GM10248 (cell line): ENCODE data around the gene CHST6.
"Not testable (repeated sequence)": the region's sequence is repeated elsewhere in the genome, so short reads cannot be mapped to it uniquely, and the experiment has no call there.

ENCODE experiments used
- CTCF ChIA-PET: fragments of 300-600 bp; sonication (Branson Sonifier 250); formaldehyde crosslinking; extraction: SDS; loops from one replicate; lab custom pipeline; 2021; ENCODE audit warnings: antibody characterized with exemption; lab: Yijun Ruan, JAX
- POLR2A ChIA-PET: fragments of 350-650 bp; sonication (Branson Sonifier 250); formaldehyde crosslinking; extraction: SDS; loops from one replicate; lab custom pipeline; 2020; ENCODE audit warnings: antibody characterized with exemption; lab: Yijun Ruan, JAX
- DNase-seq: peaks from one replicate; pipeline ENCODE4 v3.0.0; 2012; ENCODE audit errors: extremely low spot score
- TF ChIP-seq, protein P1 (sequence below): IDR thresholded peaks from 2 replicates; pipeline ENCODE4 v1.5.1; 2012; ENCODE audit warnings: mild to moderate bottlenecking, low read depth; ENCODE audit errors: extremely low read depth, missing control alignments, control extremely low read depth

CHST6 gene

DNA sequence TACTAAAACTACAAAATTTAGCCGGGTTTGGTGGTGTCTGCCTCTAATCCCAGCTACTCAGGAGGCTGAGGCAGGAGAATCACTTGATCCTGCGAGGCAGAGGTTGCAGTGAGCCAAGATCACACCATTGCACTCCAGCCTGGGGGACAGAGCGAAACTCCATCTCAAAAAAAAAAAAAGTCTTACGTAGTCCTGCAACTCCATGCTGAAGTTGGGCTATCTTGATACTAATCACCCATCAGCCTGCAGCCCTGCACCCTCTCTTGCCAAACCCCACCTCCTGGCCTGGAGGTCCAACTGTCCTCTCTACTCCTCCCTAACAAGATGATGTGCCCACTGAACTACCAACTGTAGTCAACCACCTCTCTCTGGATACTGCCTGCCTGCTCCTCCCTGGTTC is 35.5 kb downstream of the CHST6 start:
- ChIA-PET POLR2A (interaction anchor here (1.3 kb wide), 1 partner anchor 26 kb away, joined by 4 read pairs; the partner anchor contains the start of gene CFDP1), CTCF (no interaction called here)
- no peak for DNase-seq

DNA sequence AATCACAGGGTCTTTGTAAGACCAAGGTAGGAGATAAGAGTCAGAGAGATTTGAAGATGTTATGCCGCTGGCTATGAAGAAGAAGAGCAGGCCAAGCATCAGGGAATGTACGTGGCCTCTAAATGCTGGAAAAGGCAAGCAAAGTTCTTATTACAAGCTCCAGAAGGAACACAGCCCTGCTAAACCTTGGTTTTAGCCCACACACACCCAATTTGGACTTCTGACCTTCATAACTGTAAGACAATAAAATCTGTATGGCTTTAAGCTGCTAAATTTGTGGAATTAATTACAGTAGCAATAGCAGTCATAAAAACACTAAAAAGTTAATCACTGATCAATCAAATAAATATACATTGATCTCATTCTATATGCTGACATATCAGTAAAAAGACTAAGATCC is 36.8 kb downstream of the CHST6 start:
- no peak for DNase-seq
- POLR2A ChIA-PET, result interaction anchor here (1.3 kb wide), 1 partner anchor 25 kb away, joined by 4 read pairs; the partner anchor contains the start of gene CFDP1
- TF ChIP-seq, protein P1, sequence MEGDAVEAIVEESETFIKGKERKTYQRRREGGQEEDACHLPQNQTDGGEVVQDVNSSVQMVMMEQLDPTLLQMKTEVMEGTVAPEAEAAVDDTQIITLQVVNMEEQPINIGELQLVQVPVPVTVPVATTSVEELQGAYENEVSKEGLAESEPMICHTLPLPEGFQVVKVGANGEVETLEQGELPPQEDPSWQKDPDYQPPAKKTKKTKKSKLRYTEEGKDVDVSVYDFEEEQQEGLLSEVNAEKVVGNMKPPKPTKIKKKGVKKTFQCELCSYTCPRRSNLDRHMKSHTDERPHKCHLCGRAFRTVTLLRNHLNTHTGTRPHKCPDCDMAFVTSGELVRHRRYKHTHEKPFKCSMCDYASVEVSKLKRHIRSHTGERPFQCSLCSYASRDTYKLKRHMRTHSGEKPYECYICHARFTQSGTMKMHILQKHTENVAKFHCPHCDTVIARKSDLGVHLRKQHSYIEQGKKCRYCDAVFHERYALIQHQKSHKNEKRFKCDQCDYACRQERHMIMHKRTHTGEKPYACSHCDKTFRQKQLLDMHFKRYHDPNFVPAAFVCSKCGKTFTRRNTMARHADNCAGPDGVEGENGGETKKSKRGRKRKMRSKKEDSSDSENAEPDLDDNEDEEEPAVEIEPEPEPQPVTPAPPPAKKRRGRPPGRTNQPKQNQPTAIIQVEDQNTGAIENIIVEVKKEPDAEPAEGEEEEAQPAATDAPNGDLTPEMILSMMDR, result no peak
- CTCF ChIA-PET, result interaction anchor here (1.0 to 1.7 kb wide), 3 partner anchors 12 to 59 kb away, joined by 3 to 6 read pairs (median 4); no protein-coding TSS in a partner anchor

More for the DNA sequence above, 35.5 kb downstream of the CHST6 start:
- TF ChIP-seq, protein P1, result no peak

DNA sequence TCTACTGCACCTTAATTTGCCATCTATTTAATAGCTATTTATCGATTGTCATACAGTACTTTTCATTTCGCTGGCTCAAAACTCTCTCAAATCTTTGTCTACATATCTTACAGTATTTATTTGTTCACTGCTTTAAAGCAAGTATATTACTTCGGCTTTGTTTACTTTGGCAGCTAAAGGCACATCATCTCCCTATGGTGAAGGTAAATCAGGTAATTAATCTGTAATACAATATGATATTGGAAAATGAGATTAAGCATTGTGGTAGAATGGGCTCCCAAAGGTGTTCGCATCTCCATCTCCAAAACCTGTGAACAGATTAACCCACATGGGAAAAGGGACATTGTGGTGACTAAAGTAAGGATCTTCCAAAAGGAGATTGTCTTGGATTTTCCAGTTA is 37.2 kb downstream of the CHST6 start:
- no peak for DNase-seq
- TF ChIP-seq, protein P1, result no peak
- CTCF ChIA-PET, result interaction anchor here (0.7 to 2.2 kb wide), 7 partner anchors 12 to 259 kb away, joined by 3 to 10 read pairs (median 4); no protein-coding TSS in a partner anchor
- POLR2A ChIA-PET, result no interaction called here

DNA sequence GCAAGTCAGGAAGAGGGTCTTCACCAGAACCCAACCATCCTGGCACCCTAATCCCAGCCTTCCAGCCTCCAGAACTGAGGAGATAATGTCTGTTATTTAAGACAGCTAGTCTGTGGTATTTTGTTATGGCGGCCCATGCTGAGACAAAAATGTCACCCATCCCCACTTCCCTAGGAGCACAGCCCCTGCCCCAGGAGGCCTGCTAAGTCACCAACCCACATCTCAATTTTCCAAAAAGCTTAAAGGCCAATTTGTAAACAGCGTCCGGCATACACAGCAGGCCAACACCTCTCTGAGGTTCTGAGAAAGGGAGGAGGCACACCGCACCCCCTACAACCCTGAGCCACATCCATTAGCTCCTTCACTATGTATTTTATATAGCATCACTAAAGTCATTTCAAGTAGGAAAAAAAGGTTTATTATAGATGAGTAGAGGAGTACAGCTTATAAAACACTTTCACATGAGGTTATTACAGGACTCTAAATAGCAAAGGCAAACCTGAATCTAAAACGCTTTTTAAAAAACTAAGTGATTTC is 37.7 kb downstream of the CHST6 start:
- POLR2A ChIA-PET, result no interaction called here
- CTCF ChIA-PET, result interaction anchor here (0.7 to 2.2 kb wide), 6 partner anchors 11 to 258 kb away, joined by 3 to 10 read pairs (median 4); no protein-coding TSS in a partner anchor
- DNase-seq, result no peak
- TF ChIP-seq, protein P1, result no peak

DNA sequence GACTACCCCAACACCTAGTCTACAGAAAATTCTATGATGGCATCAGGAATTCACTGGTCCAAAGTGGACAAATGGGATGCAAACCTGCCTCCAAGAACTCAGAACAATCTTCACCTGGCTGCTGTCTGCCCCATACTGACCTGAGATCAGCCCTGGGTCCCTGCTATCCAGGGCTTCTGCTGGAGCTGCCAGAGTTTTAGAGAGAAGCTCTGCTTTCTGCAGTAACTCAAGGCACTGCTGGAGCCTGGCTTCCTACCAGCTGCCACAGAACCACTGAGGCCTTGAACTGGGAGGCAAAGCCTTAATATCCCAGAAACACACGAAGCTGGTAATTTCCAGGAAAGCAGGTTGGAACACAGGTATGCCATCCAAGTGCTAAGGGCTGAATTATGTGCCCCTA is 38.3 kb downstream of the CHST6 start:
- DNase-seq, result no peak
- TF ChIP-seq, protein P1, result no peak
- ChIA-PET POLR2A (interaction anchor here (0.6 kb wide), 1 partner anchor 158 kb away, joined by 4 read pairs; no protein-coding TSS in a partner anchor), CTCF (interaction anchor here (0.7 to 2.2 kb wide), 7 partner anchors 9 to 307 kb away, joined by 3 to 12 read pairs (median 4); no protein-coding TSS in a partner anchor)

DNA sequence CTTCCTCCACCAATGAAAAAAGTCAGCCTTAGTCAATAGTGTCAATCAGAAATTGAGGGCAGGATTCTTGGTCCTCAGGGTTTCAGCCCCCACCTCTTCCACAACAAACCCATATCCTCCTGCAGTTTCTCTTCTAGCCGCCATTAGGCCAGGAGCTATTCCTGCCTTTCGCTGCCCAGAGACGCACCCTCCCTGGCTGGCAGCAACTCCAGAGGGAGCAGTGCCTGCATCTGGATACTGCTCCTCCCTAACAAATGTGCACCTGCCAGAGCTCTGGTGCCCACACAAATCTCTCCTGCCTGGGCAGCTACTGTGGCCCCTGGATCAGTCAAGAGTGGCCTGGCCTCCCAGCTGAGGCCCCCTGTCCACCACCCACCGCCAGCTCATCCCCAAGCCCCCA is 38.8 kb downstream of the CHST6 start:
- DNase-seq, result not testable (repeated sequence)
- POLR2A ChIA-PET, result interaction anchor here (0.6 kb wide), 1 partner anchor 159 kb away, joined by 4 read pairs; no protein-coding TSS in a partner anchor
- CTCF ChIA-PET, result interaction anchor here (0.7 to 2.2 kb wide), 5 partner anchors 9 to 308 kb away, joined by 3 to 12 read pairs (median 3); no protein-coding TSS in a partner anchor

DNA sequence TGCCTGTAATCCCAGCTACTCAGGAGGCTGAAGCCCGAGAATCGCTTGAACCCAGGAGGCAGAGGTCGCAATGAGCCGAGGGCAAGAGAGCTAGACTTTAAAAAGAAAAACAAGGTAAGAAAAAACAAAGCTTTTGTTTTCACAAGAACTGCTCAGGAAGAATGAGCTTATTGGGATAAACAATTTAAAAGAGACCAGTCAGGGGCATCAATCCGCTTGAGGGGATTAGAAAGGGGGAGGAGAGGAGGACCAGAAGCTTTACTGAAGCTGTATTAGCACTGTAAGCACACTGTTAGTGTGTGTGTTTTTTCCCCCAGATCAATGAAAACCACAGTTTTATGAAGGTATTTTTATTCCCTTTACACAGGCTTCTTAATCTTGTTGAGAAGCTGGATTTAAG is 39.6 kb downstream of the CHST6 start:
- TF ChIP-seq, protein P1, result no peak
- CTCF ChIA-PET, result interaction anchor here (0.9 to 2.2 kb wide), 3 partner anchors 9 to 22 kb away, joined by 3 to 12 read pairs (median 10); no protein-coding TSS in a partner anchor
- DNase-seq, result no peak
- POLR2A ChIA-PET, result no interaction called here
